Keratinocyte (primary cell): ENCODE results near the gene NT5DC2. TPM values are rescaled to one million over a fixed set of nuclear protein-coding genes. Genes with fewer than 3 reads are reported as not detected.

Experiments
- DNase-seq: peaks from one replicate; pipeline ENCODE4 v3.0.0-alpha.2; 2011; ENCODE audit warnings: low read depth, missing footprints, low spot score
- FAIRE-seq: peaks from 2 replicates; lab custom pipeline; 2011; peaks lifted over from hg19 to GRCh38; lab: Jason Lieb, UNC
- H2AFZ ChIP-seq: 2 replicates; pipeline ENCODE4 v1.6.0; 2012; ENCODE audit warnings: low read length, control low read depth, inconsistent platforms; ENCODE audit not compliant: control insufficient read depth
- H3K27ac ChIP-seq: 2 replicates; pipeline ENCODE4 v1.5.1; 2011; ENCODE audit warnings: low read length; ENCODE audit not compliant: control insufficient read depth, insufficient read depth
- H3K27me3 ChIP-seq: 3 replicates; pipeline ENCODE4 v1.6.0; 2011; ENCODE audit warnings: low read length; ENCODE audit not compliant: control insufficient read depth, insufficient read depth; ENCODE audit errors: extremely low read depth
- H3K36me3 ChIP-seq, 2 experiments: 2 replicates in 1 of 2; 3 replicates in 1 of 2; pipeline ENCODE4 v1.5.1; 2011; ENCODE audit warnings: low read length in 2 of 2, mild to moderate bottlenecking in 1 of 2; ENCODE audit not compliant: control insufficient read depth in 2 of 2, insufficient read depth in 2 of 2; ENCODE audit errors: extremely low read depth in 1 of 2
- H3K4me1 ChIP-seq: 3 replicates; pipeline ENCODE4 v1.5.1; 2011; ENCODE audit warnings: low read length; ENCODE audit not compliant: control insufficient read depth, insufficient read depth; ENCODE audit errors: extremely low read depth
- H3K4me2 ChIP-seq: 3 replicates; pipeline ENCODE4 v1.6.0; 2011; ENCODE audit warnings: low read depth, low read length; ENCODE audit not compliant: control insufficient read depth, insufficient read depth; ENCODE audit errors: extremely low read depth
- H3K4me3 ChIP-seq, 3 experiments: fragments of 200-600 bp in 1 of 3; sonication (generic) in 1 of 3; 2 replicates in 2 of 3; 3 replicates in 1 of 3; pipeline ENCODE4 v1.5.1; 2011 to 2016; ENCODE audit warnings: low read length in 3 of 3, mild to moderate bottlenecking in 3 of 3, control low read depth in 2 of 3, inconsistent platforms in 1 of 3, low read depth in 1 of 3, mixed read lengths in 1 of 3, mixed run types in 1 of 3, moderate library complexity in 1 of 3; ENCODE audit not compliant: control insufficient read depth in 2 of 3, insufficient read depth in 2 of 3; ENCODE audit errors: extremely low read depth in 1 of 3
- H3K79me2 ChIP-seq: 2 replicates; pipeline ENCODE4 v1.6.0; 2012; ENCODE audit warnings: low read length; ENCODE audit not compliant: control insufficient read depth, insufficient read depth
- H3K9ac ChIP-seq: 3 replicates; pipeline ENCODE4 v1.6.0; 2011; ENCODE audit warnings: low read length; ENCODE audit not compliant: control insufficient read depth, insufficient read depth; ENCODE audit errors: extremely low read depth
- H3K9me1 ChIP-seq: 3 replicates; pipeline ENCODE4 v1.6.0; 2011; ENCODE audit warnings: low read length; ENCODE audit not compliant: control insufficient read depth, insufficient read depth; ENCODE audit errors: extremely low read depth
- H3K9me3 ChIP-seq: 2 replicates; pipeline ENCODE4 v1.5.1; 2012; ENCODE audit warnings: low read depth, low read length; ENCODE audit not compliant: control insufficient read depth
- H4K20me1 ChIP-seq: 3 replicates; pipeline ENCODE4 v1.6.0; 2011; ENCODE audit warnings: low read length; ENCODE audit not compliant: control insufficient read depth, insufficient read depth; ENCODE audit errors: extremely low read depth
- EZH2 ChIP-seq: IDR thresholded peaks from one replicate; pipeline ENCODE4 v1.6.1; 2012; ENCODE audit warnings: inconsistent platforms, mild to moderate bottlenecking, low read length, moderate library complexity
- dilution Hi-C: fragments of 300-500 bp; cut with MboI; formaldehyde crosslinking; loops from one replicate; pipeline ENCODE4 v1.7.0; 2020; ENCODE audit warnings: low sequenced_read_pairs; ENCODE audit not compliant: extremely low pct_ligation_motif_present
- polyA plus RNA-seq, 5 experiments: library from polyadenylated mRNA; depleted of rRNA in 3 of 5; stranded (reverse) in 3 of 5; stranded (forward) in 1 of 5; unstranded in 1 of 5; fragments of >200 nt; gene quantifications; 1 replicate in 1 of 5; 2 replicates in 3 of 5; 3 replicates in 1 of 5; pipeline versions ENCODE4 v1.2.1 to v1.2.3, GENCODE V29; 2011 to 2012; ENCODE audit warnings: missing spikeins in 2 of 5, low read depth in 1 of 5, low replicate concordance in 1 of 5
- TF ChIP-seq, protein P1 (sequence below), 3 experiments: IDR thresholded peaks in 1 of 3; conservative IDR thresholded peaks in 1 of 3; optimal IDR thresholded peaks in 1 of 3; 2 replicates in 2 of 3; 3 replicates in 1 of 3; pipeline versions ENCODE3 to v1.5.1; 2011; ENCODE audit warnings: low read length in 3 of 3, mild to moderate bottlenecking in 3 of 3, moderate library complexity in 2 of 3, control low read depth in 1 of 3, inconsistent platforms in 1 of 3; ENCODE audit not compliant: insufficient read depth in 2 of 3; ENCODE audit errors: extremely low read depth in 1 of 3

The NT5DC2 gene
- polyA plus RNA-seq, 1 donor (not counting 4 experiments of a cell fraction or from before 2014, with no cell fraction given) = 54.7 TPM

GRCh38 chr3:52541050-52541449 lies 7.4 kb upstream of the NT5DC2 start:
- TF ChIP-seq EZH2 = no peak
- TF ChIP-seq, protein P1, sequence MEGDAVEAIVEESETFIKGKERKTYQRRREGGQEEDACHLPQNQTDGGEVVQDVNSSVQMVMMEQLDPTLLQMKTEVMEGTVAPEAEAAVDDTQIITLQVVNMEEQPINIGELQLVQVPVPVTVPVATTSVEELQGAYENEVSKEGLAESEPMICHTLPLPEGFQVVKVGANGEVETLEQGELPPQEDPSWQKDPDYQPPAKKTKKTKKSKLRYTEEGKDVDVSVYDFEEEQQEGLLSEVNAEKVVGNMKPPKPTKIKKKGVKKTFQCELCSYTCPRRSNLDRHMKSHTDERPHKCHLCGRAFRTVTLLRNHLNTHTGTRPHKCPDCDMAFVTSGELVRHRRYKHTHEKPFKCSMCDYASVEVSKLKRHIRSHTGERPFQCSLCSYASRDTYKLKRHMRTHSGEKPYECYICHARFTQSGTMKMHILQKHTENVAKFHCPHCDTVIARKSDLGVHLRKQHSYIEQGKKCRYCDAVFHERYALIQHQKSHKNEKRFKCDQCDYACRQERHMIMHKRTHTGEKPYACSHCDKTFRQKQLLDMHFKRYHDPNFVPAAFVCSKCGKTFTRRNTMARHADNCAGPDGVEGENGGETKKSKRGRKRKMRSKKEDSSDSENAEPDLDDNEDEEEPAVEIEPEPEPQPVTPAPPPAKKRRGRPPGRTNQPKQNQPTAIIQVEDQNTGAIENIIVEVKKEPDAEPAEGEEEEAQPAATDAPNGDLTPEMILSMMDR (optimal IDR thresholded peaks at IDR 0.05 in 1 of 3, IDR thresholded peaks at IDR 0.05 in 1 of 3, conservative IDR thresholded peaks at IDR 0.05 in 1 of 3; ENCODE audit: extremely low read depth in 1 of 3, insufficient read depth in 2 of 3, low read length in 3 of 3) = no peak
- Histone ChIP-seq H2AFZ (no peak overlapping the region), H3K4me3 (no peak overlapping the region), H3K27ac (no peak overlapping the region), H3K9me3 (no peaks in the 10 kb centered on the region), H3K9me1 (peaks cover 11% of the 10 kb centered on the region), H3K4me2 (no peak overlapping the region), H3K9ac (no peak overlapping the region), H3K79me2 (peaks cover 36% of the 10 kb centered on the region), H3K27me3 (no peaks in the 10 kb centered on the region), H3K4me1 (peaks cover 21% of the 10 kb centered on the region), H4K20me1 (peaks cover 4% of the 10 kb centered on the region), H3K36me3 (peaks cover 9 to 22% of the 10 kb centered on the region in 2 experiments)
- FAIRE-seq (no peak), DNase-seq (no peak)
- dilution Hi-C loops = no loop called here

DNA sequence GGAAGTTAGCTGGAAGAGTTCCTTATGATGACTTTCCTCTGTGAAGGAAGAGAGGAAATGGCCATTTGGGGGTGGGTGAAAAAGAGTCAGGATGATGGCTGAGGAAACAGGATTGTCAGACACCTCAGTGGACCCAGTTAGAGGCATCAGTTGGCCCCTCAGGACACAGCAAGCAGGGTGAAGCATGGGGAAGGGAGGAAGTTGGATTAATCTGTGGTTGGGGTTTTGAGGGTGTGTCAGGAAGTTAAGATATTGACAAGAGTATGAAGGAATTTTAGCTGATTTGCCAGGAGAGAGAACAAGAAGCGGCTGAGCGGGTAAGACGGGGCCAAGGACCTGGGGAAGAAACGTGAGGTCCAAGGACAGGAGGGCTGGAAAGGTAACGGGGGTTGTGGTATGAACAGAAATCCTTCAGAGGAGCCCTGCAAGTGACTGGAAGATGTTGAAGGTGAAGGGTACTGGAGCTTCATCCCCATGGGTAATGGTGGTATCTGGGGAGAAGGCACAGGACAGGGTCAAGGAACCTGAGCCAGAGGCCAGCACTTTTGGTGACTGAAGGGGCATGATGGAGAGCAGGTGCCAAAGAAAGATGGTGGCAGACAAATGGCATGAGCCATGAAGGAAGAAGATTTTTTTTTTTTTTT lies 5.5 kb upstream of the NT5DC2 start:
- TF ChIP-seq, protein P1 (optimal IDR thresholded peaks at IDR 0.05 in 1 of 3, IDR thresholded peaks at IDR 0.05 in 1 of 3, conservative IDR thresholded peaks at IDR 0.05 in 1 of 3; ENCODE audit: extremely low read depth in 1 of 3, insufficient read depth in 2 of 3, low read length in 3 of 3) = no peak
- no peak for TF ChIP-seq EZH2
- H3K4me1 ChIP-seq = peaks cover 39% of the 10 kb centered on the region
- H3K79me2 ChIP-seq = peaks cover 36% of the 10 kb centered on the region
- H3K27ac ChIP-seq = no peak overlapping the region
- peak overlapping the region in 2 of 3 experiments; percentile 23 to 44 for H3K4me3 ChIP-seq
- H3K9me1 ChIP-seq = peaks cover 11% of the 10 kb centered on the region
- DNase-seq (no peak), FAIRE-seq (no peak)
- H3K9me3 ChIP-seq = no peaks in the 10 kb centered on the region
- H4K20me1 ChIP-seq = peaks cover 4% of the 10 kb centered on the region
- H2AFZ ChIP-seq = no peak overlapping the region
- H3K4me2 ChIP-seq = peak overlapping the region; percentile 97
- H3K9ac ChIP-seq = no peak overlapping the region
- H3K36me3 ChIP-seq = peaks cover 7 to 15% of the 10 kb centered on the region in 2 experiments
- dilution Hi-C loops = no loop called here
- H3K27me3 ChIP-seq = no peaks in the 10 kb centered on the region
